Esophagus muscularis mucosa (tissue), 4 donors: ENCODE measurements around the gene BTG1. TPM values are rescaled to one million over a fixed set of nuclear protein-coding genes. Genes with fewer than 3 reads are reported as not detected.
"Not testable (repeated sequence)": the region's sequence is repeated elsewhere in the genome, so short reads cannot be mapped to it uniquely, and the experiment has no call there.

Source experiments
- DNase-seq: peaks from one replicate; pipeline ENCODE4 v3.0.0-alpha.2; 2017; ENCODE audit errors: extremely low spot score
- H3K27ac ChIP-seq, 4 donors: fragments of 200-600 bp; sonication (generic); replicated peaks in 1 of 4; 1 replicate in 3 of 4; 2 replicates in 1 of 4; pipeline ENCODE4 v1.5.1; 2016 to 2019; ENCODE audit warnings: mild to moderate bottlenecking in 1 of 4
- H3K27me3 ChIP-seq, 4 donors: fragments of 200-600 bp; sonication (generic); one replicate each; pipeline versions ENCODE4 v1.5.1 to v1.6.0; 2016 to 2019
- H3K36me3 ChIP-seq, 4 donors: fragments of 200-600 bp; sonication (generic); one replicate each; pipeline ENCODE4 v1.5.1; 2016 to 2019
- H3K4me1 ChIP-seq, 4 donors: fragments of 200-600 bp; sonication (generic); one replicate each; pipeline ENCODE4 v1.5.1; 2016 to 2019
- H3K4me3 ChIP-seq, 4 donors: fragments of 200-600 bp; sonication (generic); 1 replicate in 2 of 4; 2 replicates in 2 of 4; pipeline ENCODE4 v1.5.1; 2016 to 2019; ENCODE audit warnings: mild to moderate bottlenecking in 4 of 4, moderate library complexity in 1 of 4
- H3K9me3 ChIP-seq, 4 donors: fragments of 200-600 bp; sonication (generic); 1 replicate in 3 of 4; 2 replicates in 1 of 4; pipeline ENCODE4 v1.5.1; 2016 to 2019
- EP300 ChIP-seq: sonication (generic); formaldehyde crosslinking; IDR thresholded peaks from one replicate; pipeline ENCODE4 v1.6.1; 2017; ENCODE audit warnings: antibody characterized with exemption
- POLR2A ChIP-seq: fragments of 450-650 bp; IDR thresholded peaks from one replicate; pipeline ENCODE4 v1.6.1; 2017; ENCODE audit warnings: antibody characterized with exemption, moderate library complexity, mild to moderate bottlenecking, low read depth
- POLR2AphosphoS5 ChIP-seq, 2 donors: sonication (generic); formaldehyde crosslinking; IDR thresholded peaks; one replicate each; pipeline ENCODE4 v1.6.1; 2017; ENCODE audit warnings: antibody characterized with exemption in 2 of 2
- WGBS: methylation state at CpG from one replicate; pipeline ENCODE4 v1.1.5; 2018; 5-methylcytosine and 5-hydroxymethylcytosine counted together
- intact Hi-C: fragments of 100-400 bp; cut with DNase I; formaldehyde crosslinking; loops from one replicate; pipeline ENCODE4 v1.15.1; 2023
- small RNA-seq, 3 donors: library from RNA; depleted of rRNA; stranded (forward); fragments of <200 nt; gene quantifications; one replicate each; pipeline ENCODE3, GENCODE V24; 2016
- total RNA-seq, 4 donors: library from RNA; depleted of rRNA; stranded (reverse); fragments of >200 nt; gene quantifications; one replicate each; pipeline versions ENCODE4 v1.1.0 to v1.2.1, GENCODE V29; 2016
- TF ChIP-seq, protein P1 (sequence below), 3 experiments: fragments of 200-600 bp in 2 of 3; fragments of 450-650 bp in 1 of 3; sonication (generic) in 2 of 3; IDR thresholded peaks; one replicate each; pipeline ENCODE4 v1.5.1; 2017 to 2019; ENCODE audit warnings: antibody characterized with exemption in 3 of 3, mild to moderate bottlenecking in 2 of 3, moderate library complexity in 1 of 3

BTG1 gene
- total RNA-seq, 4 donors from 2014 or later, result 40.6 to 66.4 (median 43.1) TPM

DNA sequence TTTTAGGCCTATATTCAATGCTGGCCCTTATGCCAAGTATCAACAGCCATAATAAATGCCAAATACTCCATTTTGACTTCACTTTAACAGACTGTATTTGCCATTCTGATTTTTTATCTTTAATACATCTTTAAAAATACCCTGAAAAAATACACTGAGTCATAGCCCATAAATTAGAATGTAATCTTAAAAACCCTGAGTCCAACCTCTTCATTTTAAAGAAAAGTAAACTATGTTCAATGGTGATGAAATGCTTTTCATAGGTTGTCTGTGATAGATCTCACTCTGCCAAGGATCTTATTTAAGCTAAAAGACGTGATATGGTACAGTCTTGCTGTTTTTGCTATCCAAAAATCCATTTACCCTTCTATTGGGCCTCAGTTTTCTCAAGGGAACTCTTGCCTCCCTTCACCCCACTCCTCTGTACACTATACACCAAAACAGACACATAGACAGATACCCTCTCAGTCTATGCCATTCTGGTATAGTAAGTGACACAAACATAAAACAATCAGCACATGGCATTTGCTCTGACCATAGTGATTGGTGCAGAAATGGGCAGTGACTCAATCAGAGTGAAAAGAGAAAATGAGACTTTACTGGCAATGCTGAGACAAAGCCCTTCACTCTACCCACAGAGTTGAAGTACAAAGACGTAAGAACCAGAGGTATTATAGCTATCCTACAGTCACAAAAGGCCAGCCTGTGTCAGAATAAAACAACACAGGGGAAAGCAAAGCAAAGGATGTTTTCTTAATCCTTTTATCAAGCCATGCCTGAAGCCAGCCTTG, 49.1 kb downstream of the BTG1 start:
- Histone ChIP-seq H3K27me3 (no peaks in the 10 kb centered on the region), H3K9me3 (no peaks in the 10 kb centered on the region), H3K4me1 (peaks cover 0 to under 1% (median 0%) of the 10 kb centered on the region in 4 donors), H3K4me3 (no peak overlapping the region), H3K27ac (no peak overlapping the region), H3K36me3 (no peaks in the 10 kb centered on the region)
- WGBS, result 90% methylated on average over 2 of the region's 2 CpGs
- no peak for DNase-seq
- TF ChIP-seq EP300 (no peak), POLR2A (no peak), POLR2AphosphoS5 (IDR thresholded peaks at IDR 0.05) (no peak)
- TF ChIP-seq, protein P1, sequence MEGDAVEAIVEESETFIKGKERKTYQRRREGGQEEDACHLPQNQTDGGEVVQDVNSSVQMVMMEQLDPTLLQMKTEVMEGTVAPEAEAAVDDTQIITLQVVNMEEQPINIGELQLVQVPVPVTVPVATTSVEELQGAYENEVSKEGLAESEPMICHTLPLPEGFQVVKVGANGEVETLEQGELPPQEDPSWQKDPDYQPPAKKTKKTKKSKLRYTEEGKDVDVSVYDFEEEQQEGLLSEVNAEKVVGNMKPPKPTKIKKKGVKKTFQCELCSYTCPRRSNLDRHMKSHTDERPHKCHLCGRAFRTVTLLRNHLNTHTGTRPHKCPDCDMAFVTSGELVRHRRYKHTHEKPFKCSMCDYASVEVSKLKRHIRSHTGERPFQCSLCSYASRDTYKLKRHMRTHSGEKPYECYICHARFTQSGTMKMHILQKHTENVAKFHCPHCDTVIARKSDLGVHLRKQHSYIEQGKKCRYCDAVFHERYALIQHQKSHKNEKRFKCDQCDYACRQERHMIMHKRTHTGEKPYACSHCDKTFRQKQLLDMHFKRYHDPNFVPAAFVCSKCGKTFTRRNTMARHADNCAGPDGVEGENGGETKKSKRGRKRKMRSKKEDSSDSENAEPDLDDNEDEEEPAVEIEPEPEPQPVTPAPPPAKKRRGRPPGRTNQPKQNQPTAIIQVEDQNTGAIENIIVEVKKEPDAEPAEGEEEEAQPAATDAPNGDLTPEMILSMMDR (IDR thresholded peaks at IDR 0.05), result no peak
- intact Hi-C loops, result no loop called here

DNA sequence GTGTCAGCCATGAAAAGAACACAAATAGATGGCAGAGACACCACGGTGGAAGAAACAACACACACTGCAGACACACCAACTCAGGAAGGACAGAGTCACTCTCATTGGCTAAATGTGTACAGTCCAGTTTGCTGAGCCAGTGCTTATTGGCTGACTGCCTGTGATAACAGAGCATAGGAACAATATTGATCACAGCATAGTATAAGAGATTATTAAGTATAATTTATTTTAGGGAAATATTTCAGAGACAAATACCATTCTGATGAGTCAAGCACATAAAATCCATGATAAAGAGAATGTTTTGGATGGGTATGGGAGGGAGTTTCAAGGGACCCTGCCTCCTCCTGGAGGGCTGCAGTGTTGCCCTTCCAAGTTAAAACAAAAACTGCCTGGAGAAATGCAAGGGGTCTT, 50.9 kb downstream of the BTG1 start:
- no peaks in the 10 kb centered on the region for H3K9me3 ChIP-seq
- no peaks in the 10 kb centered on the region for H3K27me3 ChIP-seq
- no peak for DNase-seq
- no peaks in the 10 kb centered on the region for H3K4me1 ChIP-seq
- intact Hi-C loops, result no loop called here
- TF ChIP-seq, protein P1 (IDR thresholded peaks at IDR 0.05), result no peak
- TF ChIP-seq POLR2A, result no peak
- TF ChIP-seq POLR2AphosphoS5 (IDR thresholded peaks at IDR 0.05), result no peak
- TF ChIP-seq EP300, result no peak
- H3K36me3 ChIP-seq, result no peaks in the 10 kb centered on the region
- H3K27ac ChIP-seq, result no peak overlapping the region
- 70% methylated on average over 1 of the region's 1 CpG for WGBS
- H3K4me3 ChIP-seq, result no peak overlapping the region

DNA sequence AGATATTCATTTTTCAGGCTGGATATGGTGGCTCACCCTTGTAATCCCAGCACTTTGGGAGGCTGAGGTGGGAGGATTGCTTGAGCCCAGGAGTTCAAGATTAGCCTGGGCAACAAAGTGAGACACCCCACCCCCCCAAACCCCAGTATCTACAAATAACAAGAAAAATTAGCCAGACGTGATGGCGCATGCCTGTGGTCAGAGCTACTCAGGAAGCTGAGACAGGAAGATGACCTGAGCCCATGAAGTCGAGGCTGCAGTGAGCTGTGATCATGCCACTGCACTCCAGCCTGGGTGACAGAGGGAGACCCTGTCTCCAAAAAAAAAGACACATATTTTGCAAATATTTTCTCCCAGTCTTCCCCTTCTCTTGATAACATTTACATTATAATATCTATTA, 51.3 kb downstream of the BTG1 start:
- H3K4me1 ChIP-seq, H3K36me3 ChIP-seq, H3K4me3 ChIP-seq, intact Hi-C loops, DNase-seq, H3K9me3 ChIP-seq, H3K27ac ChIP-seq, H3K27me3 ChIP-seq: not testable (repeated sequence)
- WGBS, result 45% methylated on average over 3 of the region's 3 CpGs

Small RNAs within 50 kb of the gene (small RNA-seq; reads per million reads assigned to genes)
- gene RF00019, result 0 reads per million in 3 donors
